Type B pancreatic cell (in vitro differentiated cells): ENCODE data around the gene SMIM41. TPM values are rescaled to one million over a fixed set of nuclear protein-coding genes. Genes with fewer than 3 reads are reported as not detected.

Source experiments
- DNase-seq: peaks from one replicate; pipeline ENCODE4 v3.0.0; 2021; ENCODE audit warnings: mixed read lengths; ENCODE audit not compliant: unreplicated experiment; ENCODE audit errors: extremely low spot score
- H3K27ac Mint-ChIP-seq: 2 replicates; pipeline ENCODE4 v1.8.0; 2021; ENCODE audit warnings: mild to moderate bottlenecking, mixed read lengths
- H3K27me3 Mint-ChIP-seq: 2 replicates; pipeline ENCODE4 v1.8.0; 2021; ENCODE audit warnings: mixed read lengths
- H3K36me3 Mint-ChIP-seq: 2 replicates; pipeline ENCODE4 v1.8.0; 2021; ENCODE audit warnings: mixed read lengths
- H3K4me1 Mint-ChIP-seq: one replicate; pipeline ENCODE4 v1.8.0; 2021; ENCODE audit warnings: mixed read lengths; ENCODE audit not compliant: unreplicated experiment
- H3K4me3 Mint-ChIP-seq: 2 replicates; pipeline ENCODE4 v1.8.0; 2021; ENCODE audit warnings: mild to moderate bottlenecking, mixed read lengths
- H3K9me3 Mint-ChIP-seq: 2 replicates; pipeline ENCODE4 v1.8.0; 2021; ENCODE audit warnings: mixed read lengths
- CTCF ChIP-seq: fragments of 200-600 bp; sonication (generic); conservative IDR thresholded peaks from 2 replicates; pipeline ENCODE4 v1.5.0; 2021; ENCODE audit warnings: antibody characterized with exemption, mild to moderate bottlenecking
- total RNA-seq: library from RNA; stranded (reverse); gene quantifications from 2 replicates; pipeline ENCODE4 v1.2.1, GENCODE V29; 2021; ENCODE audit warnings: low replicate concordance

The SMIM41 gene
- total RNA-seq, 1 donor from 2014 or later, result not detected

GRCh38 chr12:52055731-52056711 is 23.5 kb upstream of the SMIM41 start:
- H3K4me3 Mint-ChIP-seq, result no peak overlapping the region
- no peak for TF ChIP-seq CTCF
- peak overlapping the region; percentile 55 for H3K27ac Mint-ChIP-seq
- no peak for DNase-seq
- H3K4me1 Mint-ChIP-seq, result peaks cover 10% of the 10 kb centered on the region
- peaks cover 7% of the 10 kb centered on the region for H3K27me3 Mint-ChIP-seq
- H3K36me3 Mint-ChIP-seq, result no peaks in the 10 kb centered on the region
- H3K9me3 Mint-ChIP-seq, result no peaks in the 10 kb centered on the region

- Mint-ChIP-seq H3K27ac (peak overlapping the region; percentile 55), H3K9me3 (no peaks in the 10 kb centered on the region), H3K4me3 (no peak overlapping the region), H3K27me3 (peaks cover 2% of the 10 kb centered on the region), H3K4me1 (peaks cover 2% of the 10 kb centered on the region), H3K36me3 (no peaks in the 10 kb centered on the region)
- TF ChIP-seq CTCF, result no peak
- peak; percentile 52 for DNase-seq
Measured at GRCh38 chr12:52056801-52057637, 22.5 kb upstream of the SMIM41 start.

- no peaks in the 10 kb centered on the region for H3K4me1 Mint-ChIP-seq
- H3K27me3 Mint-ChIP-seq, result no peaks in the 10 kb centered on the region
- no peak for TF ChIP-seq CTCF
- H3K36me3 Mint-ChIP-seq, result no peaks in the 10 kb centered on the region
- no peak overlapping the region for H3K4me3 Mint-ChIP-seq
- H3K9me3 Mint-ChIP-seq, result no peaks in the 10 kb centered on the region
- peak overlapping the region; percentile 69 for H3K27ac Mint-ChIP-seq
- no peak for DNase-seq
Measured at GRCh38 chr12:52057638-52058576, 21.6 kb upstream of the SMIM41 start.

GRCh38 chr12:52058631-52059361 is 20.7 kb upstream of the SMIM41 start:
- no peaks in the 10 kb centered on the region for H3K9me3 Mint-ChIP-seq
- peak; percentile 65 for DNase-seq
- no peaks in the 10 kb centered on the region for H3K4me1 Mint-ChIP-seq
- H3K36me3 Mint-ChIP-seq, result no peaks in the 10 kb centered on the region
- H3K27ac Mint-ChIP-seq, result peak overlapping the region; percentile 69
- TF ChIP-seq CTCF, result no peak
- no peaks in the 10 kb centered on the region for H3K27me3 Mint-ChIP-seq
- no peak overlapping the region for H3K4me3 Mint-ChIP-seq
